Activated CD4-positive, alpha-beta T cell treated with anti-CD3 and anti-CD28 coated beads for 24 hours (primary cell): ENCODE data around the gene HOXA4.

Experiments
- DNase-seq, 2 donors: peaks; one replicate each; pipeline ENCODE4 v3.0.0-alpha.2; 2020; ENCODE audit warnings: low read depth in 2 of 2

The HOXA4 gene

GRCh38 chr7:27130540-27131389 is at the start of gene HOXA4:
Gene HOXA4 (minus strand): TSS chr7:27130757. CDS start chr7:27130733, 24 bp downstream.
- DNase-seq, result peak; percentile 38 to 67

DNA sequence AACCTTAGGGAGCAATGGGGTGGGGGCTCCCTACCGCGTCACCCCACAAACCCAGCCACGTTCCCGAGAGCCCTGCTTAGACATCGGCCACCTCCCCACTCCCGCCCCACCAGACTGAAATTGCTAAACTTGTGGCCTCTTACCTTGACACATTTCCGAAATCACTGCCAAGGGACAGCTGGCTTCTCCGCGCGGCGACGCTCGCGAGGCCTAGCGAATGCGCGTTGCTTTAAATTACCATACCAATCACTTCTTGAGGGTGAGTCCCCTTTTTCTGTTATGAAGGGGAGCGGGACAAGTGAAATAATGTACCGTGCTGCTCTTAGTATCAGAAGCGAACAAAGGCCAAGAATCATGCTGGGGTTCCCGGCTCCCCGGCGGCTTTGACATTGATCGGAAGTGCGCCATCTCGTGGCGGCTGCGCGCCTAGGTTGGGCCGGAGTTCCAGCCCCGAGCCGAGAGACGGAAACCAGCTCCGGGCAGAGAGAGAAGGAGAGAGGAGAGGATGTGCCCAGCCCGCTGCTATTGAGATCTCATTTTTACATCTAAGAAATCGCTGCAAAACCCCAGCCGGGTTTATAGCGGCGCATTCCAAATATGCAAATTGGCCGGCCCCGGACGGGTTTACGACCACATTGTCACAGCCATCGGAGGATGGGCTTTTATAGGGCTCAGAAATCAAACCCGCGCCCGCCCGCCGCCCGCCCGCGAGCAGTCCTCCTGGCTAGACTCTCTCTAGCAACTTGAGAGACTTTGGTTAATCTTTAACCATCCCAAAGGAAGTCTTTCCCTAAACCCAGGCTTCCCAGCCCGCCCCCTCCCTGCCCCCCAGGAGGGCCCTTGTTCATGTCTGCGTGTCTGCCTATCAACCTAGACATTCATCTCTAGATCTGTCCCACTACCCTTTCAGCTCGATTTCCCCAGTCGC is 49.2 kb upstream of the HOXA4 start:
- peak; percentile 41 to 50 for DNase-seq

DNA sequence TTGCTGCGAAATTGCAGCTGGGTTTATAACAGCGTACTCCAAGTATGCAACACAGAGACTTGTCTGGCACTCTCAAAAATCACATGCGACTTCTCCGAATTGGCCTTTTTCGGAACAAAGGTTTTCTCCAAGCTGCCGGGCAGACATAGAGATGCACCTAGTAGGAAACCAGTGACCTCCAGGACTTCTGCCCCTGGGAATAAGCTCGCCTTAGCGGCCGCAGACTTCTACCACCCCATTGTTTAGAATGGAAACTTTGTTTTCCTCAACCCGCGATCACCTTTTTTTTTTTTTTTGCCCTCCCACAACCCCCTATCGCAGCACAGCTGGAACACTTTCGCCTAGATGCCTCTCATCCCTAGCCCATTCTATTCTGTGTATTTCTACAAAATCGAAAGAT is 48.5 kb upstream of the HOXA4 start:
- no peak for DNase-seq

DNA sequence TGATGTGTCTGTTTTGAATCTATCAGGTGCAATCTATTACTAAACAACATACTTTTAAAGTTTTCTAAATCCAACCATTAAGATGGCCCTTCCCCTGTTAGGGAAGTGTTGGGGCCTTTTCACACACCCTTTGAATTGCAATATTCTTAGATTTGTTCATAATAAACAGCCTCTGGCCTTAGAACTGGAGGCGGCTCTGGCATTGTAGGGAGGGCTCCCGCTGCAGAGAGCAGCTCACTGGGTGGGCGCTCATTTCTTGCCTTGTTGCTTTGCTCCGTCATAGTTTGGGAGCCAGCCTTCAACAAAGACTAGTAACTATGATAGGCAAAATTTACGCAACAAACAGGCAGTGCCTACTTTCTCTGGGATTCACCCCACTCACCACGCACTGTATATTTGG is 47.8 kb upstream of the HOXA4 start:
- no peak for DNase-seq

DNA sequence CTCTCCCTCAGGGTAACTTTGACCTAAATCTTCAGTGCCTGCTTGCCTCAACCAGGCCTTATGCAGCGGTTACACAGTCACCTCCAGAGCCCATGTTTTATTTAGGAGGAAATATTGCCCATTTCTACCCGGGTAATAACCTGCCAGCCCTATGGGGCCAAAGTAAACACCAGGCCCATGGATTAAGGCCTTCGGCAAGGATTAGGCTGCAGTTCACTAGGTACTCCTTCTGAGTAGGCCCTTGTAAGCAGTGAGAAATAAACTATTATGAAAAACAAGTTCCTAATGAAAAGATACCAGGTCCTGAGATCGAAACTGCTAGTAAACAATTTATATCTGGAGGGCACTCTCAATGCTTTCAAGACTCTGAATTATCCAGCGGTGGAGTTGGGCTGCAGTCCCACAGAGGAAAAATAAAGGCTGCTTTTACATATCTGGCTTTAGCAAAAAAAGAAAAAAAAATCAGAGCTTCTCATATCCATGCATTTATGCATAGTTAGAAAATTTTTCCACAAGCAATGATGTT is 47.3 kb upstream of the HOXA4 start:
- no peak for DNase-seq

- no peak for DNase-seq
Measured at GRCh38 chr7:27176962-27177794, 46.6 kb upstream of the HOXA4 start.

- DNase-seq, result no peak
Measured at GRCh38 chr7:27176524-27176845, 45.9 kb upstream of the HOXA4 start.

- no peak for DNase-seq
Measured at GRCh38 chr7:27175626-27176523, 45.3 kb upstream of the HOXA4 start.

DNA sequence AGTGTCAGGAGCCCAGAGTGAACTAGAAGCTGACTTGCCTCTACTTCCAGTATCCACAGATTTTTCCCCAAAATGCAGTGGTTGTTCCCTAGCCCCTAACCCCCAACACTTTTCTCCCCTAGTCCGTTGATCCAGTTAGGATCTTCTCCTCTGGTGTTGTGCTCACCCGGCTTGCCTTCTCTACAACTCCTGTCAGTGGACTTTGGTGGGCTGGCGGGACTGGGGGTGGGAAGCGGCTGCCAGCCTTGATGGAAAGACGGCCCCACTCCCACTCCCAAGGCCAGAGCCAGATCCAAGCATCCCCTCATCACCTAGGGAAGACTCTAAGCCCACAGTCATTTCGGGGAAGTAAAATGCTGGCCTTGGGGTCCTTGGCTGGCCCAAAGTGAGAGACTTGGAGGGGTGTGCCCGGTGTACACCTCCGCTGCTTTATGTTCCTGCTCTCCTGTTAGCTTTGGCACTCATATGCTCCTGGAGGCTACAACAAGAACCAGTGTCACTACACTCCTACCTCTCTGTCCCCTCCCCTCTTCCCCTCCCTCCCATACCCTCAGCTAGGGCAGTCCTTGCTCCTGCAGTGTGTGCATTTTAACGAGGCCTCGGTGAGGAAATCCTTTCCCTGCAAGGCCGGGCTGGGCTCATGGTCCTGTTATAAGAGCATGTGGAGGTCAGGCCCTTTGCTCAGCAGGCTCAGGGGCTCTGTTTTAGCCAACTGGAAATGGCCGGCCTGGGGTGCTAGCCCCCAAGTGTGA is 44.5 kb upstream of the HOXA4 start:
- DNase-seq, result no peak

- no peak for DNase-seq
Measured at GRCh38 chr7:27173956-27174873, 43.7 kb upstream of the HOXA4 start, which contains the start of gene HOXA10. Gene HOXA10 (minus strand): TSS chr7:27174320. CDS start chr7:27174306, 14 bp downstream.

GRCh38 chr7:27173511-27173955 is 43.0 kb upstream of the HOXA4 start:
- no peak for DNase-seq

- no peak for DNase-seq
Measured at GRCh38 chr7:27172823-27173510, 42.4 kb upstream of the HOXA4 start.

GRCh38 chr7:27172315-27172774 is 41.8 kb upstream of the HOXA4 start:
- DNase-seq, result no peak

GRCh38 chr7:27171637-27172314 is 41.2 kb upstream of the HOXA4 start:
- DNase-seq, result no peak

DNA sequence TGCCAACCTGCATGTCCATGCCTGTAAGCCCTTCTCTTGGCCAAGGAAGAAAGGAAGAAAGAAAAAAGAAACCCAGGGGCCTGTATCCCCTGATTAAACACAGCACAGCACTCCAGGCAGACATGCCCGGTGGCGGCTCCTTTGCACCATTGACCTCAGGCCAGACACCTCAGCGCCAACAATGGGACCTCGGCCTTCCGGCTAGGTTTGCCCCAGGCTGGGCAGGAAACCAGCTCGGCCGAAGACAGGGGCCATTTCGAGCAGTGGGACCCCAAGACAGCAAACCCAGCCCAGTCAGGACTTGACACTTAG is 40.7 kb upstream of the HOXA4 start:
- no peak for DNase-seq

- DNase-seq, result no peak
Measured at GRCh38 chr7:27170426-27171324, 40.1 kb upstream of the HOXA4 start.
